ENCODE measurements around the gene FOXP1.

FOXP1 gene

GRCh38 chr3:71062037-71062932 is 521.2 kb downstream of the FOXP1 start:
- DNase-seq (ENCODE audit: insufficient read length, low spot score): no peak
- TF ChIP-seq TAF1 (IDR thresholded peaks at IDR 0.05; ENCODE audit: low read depth, low read length) (no peak), PAX5 (IDR thresholded peaks at IDR 0.05; ENCODE audit: insufficient read depth, low read length, severe bottlenecking) (no peak), SPI1 (IDR thresholded peaks at IDR 0.05; ENCODE audit: low read depth, low read length) (no peak), POLR2A (IDR thresholded peaks at IDR 0.05; ENCODE audit: low read depth, low read length) (no peak), POLR2AphosphoS5 (IDR thresholded peaks at IDR 0.05; ENCODE audit: low read depth, low read length) (no peak), POU2F2 (IDR thresholded peaks at IDR 0.05; ENCODE audit: low read depth, low read length) (no peak)
- FAIRE-seq: no peak

- no peak for DNase-seq (ENCODE audit: insufficient read length, low spot score)
- TF ChIP-seq PAX5 (IDR thresholded peaks at IDR 0.05; ENCODE audit: insufficient read depth, low read length, severe bottlenecking) (no peak), POU2F2 (IDR thresholded peaks at IDR 0.05; ENCODE audit: low read depth, low read length) (no peak), POLR2A (IDR thresholded peaks at IDR 0.05; ENCODE audit: low read depth, low read length) (no peak)
- FAIRE-seq: no peak
Observed at GRCh38 chr3:71061581-71061980, 521.9 kb downstream of the FOXP1 start.

GRCh38 chr3:71061037-71061436 is 522.5 kb downstream of the FOXP1 start:
- FAIRE-seq (no peak), DNase-seq (ENCODE audit: insufficient read length, low spot score) (no peak)
- no peak for TF ChIP-seq TAF1 (IDR thresholded peaks at IDR 0.05; ENCODE audit: low read depth, low read length)
- no peak for TF ChIP-seq POLR2AphosphoS5 (IDR thresholded peaks at IDR 0.05; ENCODE audit: low read depth, low read length)
- no peak for TF ChIP-seq SPI1 (IDR thresholded peaks at IDR 0.05; ENCODE audit: low read depth, low read length)
- no peak for TF ChIP-seq PAX5 (IDR thresholded peaks at IDR 0.05; ENCODE audit: insufficient read depth, low read length, severe bottlenecking)
- TF ChIP-seq POLR2A (IDR thresholded peaks at IDR 0.05; ENCODE audit: low read depth, low read length): no peak
- no peak for TF ChIP-seq POU2F2 (IDR thresholded peaks at IDR 0.05; ENCODE audit: low read depth, low read length)

- DNase-seq (ENCODE audit: insufficient read length, low spot score) (no peak), FAIRE-seq (no peak)
- TF ChIP-seq POLR2A (IDR thresholded peaks at IDR 0.05; ENCODE audit: low read depth, low read length): no peak
- TF ChIP-seq POLR2AphosphoS5 (IDR thresholded peaks at IDR 0.05; ENCODE audit: low read depth, low read length): no peak
- no peak for TF ChIP-seq TAF1 (IDR thresholded peaks at IDR 0.05; ENCODE audit: low read depth, low read length)
- no peak for TF ChIP-seq PAX5 (IDR thresholded peaks at IDR 0.05; ENCODE audit: insufficient read depth, low read length, severe bottlenecking)
- TF ChIP-seq POU2F2 (IDR thresholded peaks at IDR 0.05; ENCODE audit: low read depth, low read length): no peak
- TF ChIP-seq SPI1 (IDR thresholded peaks at IDR 0.05; ENCODE audit: low read depth, low read length): no peak
Observed at GRCh38 chr3:71060536-71060935, 523.0 kb downstream of the FOXP1 start.

GRCh38 chr3:71057526-71057894 is 526.0 kb downstream of the FOXP1 start:
- DNase-seq (ENCODE audit: insufficient read length, low spot score) (no peak), FAIRE-seq (no peak)
- TF ChIP-seq POLR2AphosphoS5 (IDR thresholded peaks at IDR 0.05; ENCODE audit: low read depth, low read length) (no peak), TAF1 (IDR thresholded peaks at IDR 0.05; ENCODE audit: low read depth, low read length) (no peak), POU2F2 (IDR thresholded peaks at IDR 0.05; ENCODE audit: low read depth, low read length) (no peak), PAX5 (IDR thresholded peaks at IDR 0.05; ENCODE audit: insufficient read depth, low read length, severe bottlenecking) (no peak), POLR2A (IDR thresholded peaks at IDR 0.05; ENCODE audit: low read depth, low read length) (no peak), SPI1 (IDR thresholded peaks at IDR 0.05; ENCODE audit: low read depth, low read length) (no peak)

- no peak for TF ChIP-seq POLR2A (IDR thresholded peaks at IDR 0.05; ENCODE audit: low read depth, low read length)
- no peak for TF ChIP-seq TAF1 (IDR thresholded peaks at IDR 0.05; ENCODE audit: low read depth, low read length)
- no peak for TF ChIP-seq POLR2AphosphoS5 (IDR thresholded peaks at IDR 0.05; ENCODE audit: low read depth, low read length)
- TF ChIP-seq SPI1 (IDR thresholded peaks at IDR 0.05; ENCODE audit: low read depth, low read length): no peak
- TF ChIP-seq PAX5 (IDR thresholded peaks at IDR 0.05; ENCODE audit: insufficient read depth, low read length, severe bottlenecking): no peak
- no peak for TF ChIP-seq POU2F2 (IDR thresholded peaks at IDR 0.05; ENCODE audit: low read depth, low read length)
- FAIRE-seq (no peak), DNase-seq (ENCODE audit: insufficient read length, low spot score) (no peak)
Observed at GRCh38 chr3:71056327-71056726, 527.2 kb downstream of the FOXP1 start.

- DNase-seq (ENCODE audit: insufficient read length, low spot score): no peak
- TF ChIP-seq PAX5 (IDR thresholded peaks at IDR 0.05; ENCODE audit: insufficient read depth, low read length, severe bottlenecking): no peak
- no peak for TF ChIP-seq POLR2A (IDR thresholded peaks at IDR 0.05; ENCODE audit: low read depth, low read length)
- no peak for TF ChIP-seq POLR2AphosphoS5 (IDR thresholded peaks at IDR 0.05; ENCODE audit: low read depth, low read length)
- TF ChIP-seq POU2F2 (IDR thresholded peaks at IDR 0.05; ENCODE audit: low read depth, low read length): no peak
- TF ChIP-seq TAF1 (IDR thresholded peaks at IDR 0.05; ENCODE audit: low read depth, low read length): no peak
- no peak for TF ChIP-seq SPI1 (IDR thresholded peaks at IDR 0.05; ENCODE audit: low read depth, low read length)
Observed at GRCh38 chr3:71055257-71056001, 528.1 kb downstream of the FOXP1 start.

GRCh38 chr3:71054312-71054711 is 529.2 kb downstream of the FOXP1 start:
- no peak for FAIRE-seq

More at GRCh38 chr3:71055257-71056001, 528.1 kb downstream of the FOXP1 start:
- no peak for FAIRE-seq

GRCh38 chr3:71053495-71053894 is 530.0 kb downstream of the FOXP1 start:
- TF ChIP-seq POLR2AphosphoS5 (IDR thresholded peaks at IDR 0.05; ENCODE audit: low read depth, low read length) (no peak), SPI1 (IDR thresholded peaks at IDR 0.05; ENCODE audit: low read depth, low read length) (no peak), TAF1 (IDR thresholded peaks at IDR 0.05; ENCODE audit: low read depth, low read length) (no peak), POLR2A (IDR thresholded peaks at IDR 0.05; ENCODE audit: low read depth, low read length) (no peak), PAX5 (IDR thresholded peaks at IDR 0.05; ENCODE audit: insufficient read depth, low read length, severe bottlenecking) (no peak), POU2F2 (IDR thresholded peaks at IDR 0.05; ENCODE audit: low read depth, low read length) (no peak)
- DNase-seq (ENCODE audit: insufficient read length, low spot score) (no peak), FAIRE-seq (no peak)

More at GRCh38 chr3:71054312-71054711, 529.2 kb downstream of the FOXP1 start:
- no peak for DNase-seq (ENCODE audit: insufficient read length, low spot score)
- TF ChIP-seq POLR2AphosphoS5 (IDR thresholded peaks at IDR 0.05; ENCODE audit: low read depth, low read length) (no peak), SPI1 (IDR thresholded peaks at IDR 0.05; ENCODE audit: low read depth, low read length) (no peak), TAF1 (IDR thresholded peaks at IDR 0.05; ENCODE audit: low read depth, low read length) (no peak), PAX5 (IDR thresholded peaks at IDR 0.05; ENCODE audit: insufficient read depth, low read length, severe bottlenecking) (no peak), POLR2A (IDR thresholded peaks at IDR 0.05; ENCODE audit: low read depth, low read length) (no peak), POU2F2 (IDR thresholded peaks at IDR 0.05; ENCODE audit: low read depth, low read length) (no peak)
